Glutamatergic neuron (in vitro differentiated cells): Measurements from ENCODE around the gene GSTP1. TPM values are rescaled to one million over a fixed set of nuclear protein-coding genes. Genes with fewer than 3 reads are reported as not detected.

Experiments
- DNase-seq: peaks from one replicate; pipeline ENCODE4 v3.0.0; 2022
- H3K27ac Mint-ChIP-seq: one replicate; pipeline ENCODE4 v1.8.0; 2020; ENCODE audit warnings: mild to moderate bottlenecking, mixed read lengths, inconsistent platforms; ENCODE audit not compliant: unreplicated experiment
- H3K27me3 Mint-ChIP-seq: one replicate; pipeline ENCODE4 v1.8.0; 2020; ENCODE audit warnings: mild to moderate bottlenecking, moderate library complexity, mixed read lengths, inconsistent platforms; ENCODE audit not compliant: unreplicated experiment
- H3K36me3 Mint-ChIP-seq: one replicate; pipeline ENCODE4 v1.8.0; 2020; ENCODE audit warnings: mild to moderate bottlenecking, mixed read lengths, inconsistent platforms; ENCODE audit not compliant: unreplicated experiment
- H3K4me1 Mint-ChIP-seq: one replicate; pipeline ENCODE4 v1.8.0; 2020; ENCODE audit warnings: mild to moderate bottlenecking, low read depth, mixed read lengths, inconsistent platforms; ENCODE audit not compliant: unreplicated experiment
- H3K4me3 Mint-ChIP-seq: one replicate; pipeline ENCODE4 v1.8.0; 2020; ENCODE audit warnings: mild to moderate bottlenecking, mixed read lengths, inconsistent platforms; ENCODE audit not compliant: unreplicated experiment
- H3K9me3 Mint-ChIP-seq: one replicate; pipeline ENCODE4 v1.8.0; 2020; ENCODE audit warnings: mild to moderate bottlenecking, moderate library complexity, mixed read lengths, inconsistent platforms; ENCODE audit not compliant: unreplicated experiment
- CTCF ChIP-seq: fragments of 200-600 bp; sonication (generic); IDR thresholded peaks from one replicate; pipeline ENCODE4 v1.5.0; 2021; ENCODE audit not compliant: partially characterized antibody, unreplicated experiment
- total RNA-seq: library from RNA; stranded (reverse); fragmentation: NEBNext Ultra II Directional; extraction: Animal tissue kit (Norgen Biotek cat#: 25700); gene quantifications from one replicate; pipeline ENCODE4 v1.2.1, GENCODE V29; 2021; ENCODE audit not compliant: unreplicated experiment

The GSTP1 gene
- total RNA-seq, 1 donor from 2014 or later = 712 TPM

DNA sequence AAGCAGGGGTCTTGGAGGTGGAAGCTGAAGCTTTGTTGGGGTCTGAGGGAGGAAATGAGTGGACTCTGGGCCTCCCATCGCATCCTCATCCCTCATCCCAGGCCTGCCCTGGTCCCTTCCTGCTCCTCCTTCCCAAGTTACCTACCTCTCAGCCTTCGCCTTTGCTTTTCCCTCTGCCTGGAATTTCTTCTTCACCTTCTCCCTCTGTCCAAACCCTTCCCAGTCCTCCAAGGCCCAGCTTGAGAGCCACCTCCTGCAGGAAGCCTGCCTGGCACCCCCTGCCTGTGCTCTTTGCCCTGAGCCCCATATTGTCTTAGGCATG, 48.2 kb downstream of the GSTP1 start:
- no peak for TF ChIP-seq CTCF
- Mint-ChIP-seq H3K4me3 (no peak overlapping the region), H3K36me3 (no peaks in the 10 kb centered on the region), H3K27me3 (peaks cover 3% of the 10 kb centered on the region), H3K27ac (no peak overlapping the region), H3K9me3 (peaks cover 4% of the 10 kb centered on the region), H3K4me1 (peaks cover 2% of the 10 kb centered on the region)
- DNase-seq = no peak

DNA sequence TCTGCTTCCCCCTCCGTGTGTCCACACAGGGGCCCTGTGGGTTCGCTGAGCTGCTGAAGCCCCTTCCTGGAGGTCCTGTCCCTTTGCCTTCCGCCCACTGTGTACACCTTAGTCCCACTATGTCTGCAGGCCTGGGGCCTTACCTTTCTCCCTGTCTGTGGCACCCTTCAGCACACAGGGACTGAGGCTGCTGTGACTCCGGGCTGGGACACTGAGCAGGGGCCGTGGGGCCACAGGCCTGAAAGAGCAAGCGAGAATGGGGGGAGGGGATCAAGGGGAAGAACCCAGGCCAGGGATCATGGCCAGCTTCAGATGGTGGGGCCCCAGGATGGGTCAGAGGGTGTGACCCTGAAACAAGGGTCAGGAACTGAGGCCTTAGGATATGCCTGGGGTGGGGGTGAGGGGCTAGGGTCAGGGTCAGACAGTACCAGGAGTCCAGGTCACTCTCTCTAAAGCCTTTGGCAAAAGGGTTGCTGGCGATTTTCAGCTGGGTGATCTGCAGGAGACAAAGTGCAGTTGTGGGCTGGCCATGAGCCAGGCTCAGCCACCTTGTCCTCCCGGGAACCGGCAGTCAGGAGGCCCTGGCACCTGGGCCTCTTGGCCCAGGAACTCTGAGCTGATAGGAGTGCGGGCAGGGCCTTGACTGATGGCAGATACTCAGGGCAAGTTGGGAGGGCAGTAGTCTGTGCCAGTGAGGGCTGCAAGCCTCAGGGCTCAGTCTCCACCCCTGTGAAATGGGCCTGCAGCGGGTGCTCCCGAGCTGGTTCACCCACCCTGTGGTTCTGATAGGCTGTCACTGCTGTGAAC, 48.8 kb downstream of the GSTP1 start:
- H3K27me3 Mint-ChIP-seq = peaks cover 2% of the 10 kb centered on the region
- no peak for TF ChIP-seq CTCF
- DNase-seq = no peak
- H3K27ac Mint-ChIP-seq = no peak overlapping the region
- no peaks in the 10 kb centered on the region for H3K36me3 Mint-ChIP-seq
- peaks cover under 1% of the 10 kb centered on the region for H3K4me1 Mint-ChIP-seq
- H3K4me3 Mint-ChIP-seq = no peak overlapping the region
- peaks cover 4% of the 10 kb centered on the region for H3K9me3 Mint-ChIP-seq

DNA sequence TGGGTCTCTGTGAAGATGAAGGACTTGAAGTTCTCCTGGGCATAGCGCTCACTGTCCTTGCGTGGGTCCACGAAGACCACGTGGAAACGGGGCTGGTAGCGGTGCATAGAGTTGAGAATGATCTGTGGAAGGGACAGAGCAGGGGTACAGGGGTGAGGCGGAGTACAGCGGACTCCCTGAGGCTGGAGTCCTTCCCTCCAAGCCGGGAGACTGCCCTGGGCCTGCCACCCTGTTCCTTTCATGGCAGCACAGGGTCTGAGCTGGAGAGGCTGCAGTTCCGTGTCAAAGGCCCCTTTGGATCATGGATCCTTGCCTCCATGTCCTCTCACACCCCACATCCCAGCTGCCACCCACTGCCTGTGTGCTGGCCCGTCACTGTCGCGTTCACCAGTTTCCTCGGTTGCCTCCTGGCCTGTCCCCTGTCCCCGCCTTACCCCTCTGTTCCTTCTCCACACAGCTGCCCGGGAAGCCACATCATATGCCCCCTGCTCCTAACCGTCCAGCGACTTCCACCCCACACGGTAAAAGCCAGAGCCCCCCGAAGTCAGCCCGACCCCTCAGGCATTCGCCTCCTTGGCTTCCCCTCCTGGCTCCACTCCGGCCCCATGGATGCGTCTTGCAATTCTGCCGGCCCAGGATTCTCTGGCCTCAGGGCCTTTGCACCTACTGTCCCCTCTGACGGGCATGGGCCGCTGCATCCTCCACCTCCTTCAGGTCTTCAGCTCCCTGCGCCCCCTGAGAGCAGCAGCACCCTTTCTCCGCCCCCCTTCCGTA, 49.6 kb downstream of the GSTP1 start:
- DNase-seq = no peak
- Mint-ChIP-seq H3K4me1 (no peaks in the 10 kb centered on the region), H3K27me3 (peaks cover 2% of the 10 kb centered on the region), H3K27ac (no peak overlapping the region), H3K9me3 (peaks cover 4% of the 10 kb centered on the region), H3K36me3 (no peaks in the 10 kb centered on the region), H3K4me3 (no peak overlapping the region)
- TF ChIP-seq CTCF = no peak

DNA sequence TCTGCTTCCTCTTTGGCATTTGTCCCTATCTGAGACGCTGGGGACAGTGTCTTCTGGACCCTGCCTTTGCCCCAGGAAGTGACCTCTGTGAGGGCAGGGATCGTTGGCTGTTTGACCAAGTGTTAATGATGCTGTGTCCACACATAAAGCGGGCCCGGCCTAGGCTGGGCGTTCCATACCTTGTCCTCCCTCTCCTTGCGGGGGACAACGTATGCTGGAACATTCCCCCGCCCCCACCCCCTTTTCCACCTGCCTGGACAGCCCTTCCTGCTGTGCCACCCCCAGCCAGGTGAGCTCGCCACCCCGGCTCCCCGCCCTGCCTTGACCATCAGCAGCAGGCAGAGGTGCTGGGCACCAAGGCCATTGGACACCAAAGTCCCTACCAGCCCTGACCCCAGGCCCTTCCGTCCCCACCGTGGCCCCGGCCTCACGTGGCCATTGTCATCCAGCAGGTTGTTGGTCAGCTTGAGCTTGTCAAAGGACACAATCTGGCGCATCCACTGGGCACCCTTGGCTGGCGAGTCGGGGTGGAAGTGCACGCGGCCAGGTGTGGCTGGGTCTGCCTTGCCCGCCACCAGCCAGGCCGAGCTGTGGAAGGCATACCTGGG, 50.2 kb downstream of the GSTP1 start:
- no peaks in the 10 kb centered on the region for H3K4me1 Mint-ChIP-seq
- no peak overlapping the region for H3K4me3 Mint-ChIP-seq
- peaks cover 2% of the 10 kb centered on the region for H3K27me3 Mint-ChIP-seq
- DNase-seq = no peak
- no peaks in the 10 kb centered on the region for H3K36me3 Mint-ChIP-seq
- TF ChIP-seq CTCF = no peak
- no peak overlapping the region for H3K27ac Mint-ChIP-seq
- H3K9me3 Mint-ChIP-seq = peaks cover 4% of the 10 kb centered on the region
